ENCODE measurements around the gene RAB30. TPM values are rescaled to one million over a fixed set of nuclear protein-coding genes. Genes with fewer than 3 reads are reported as not detected.
"Not testable (repeated sequence)": the region's sequence is repeated elsewhere in the genome, so short reads cannot be mapped to it uniquely, and the experiment has no call there.

The RAB30 gene
- total and polyA plus RNA-seq, 2 donors from 2014 or later = 3.1 to 15.2 TPM

- Histone ChIP-seq H3K4me1 (ENCODE audit: control insufficient read depth in 2 of 3, insufficient read depth in 2 of 3, low read depth in 1 of 3, low read length in 3 of 3) (no peaks in the 10 kb centered on the region), H3K36me3 (ENCODE audit: control insufficient read depth in 2 of 3, insufficient read depth in 3 of 3, low read length in 3 of 3) (no peaks in the 10 kb centered on the region), H3K27ac (ENCODE audit: low read depth in 2 of 2, low read length in 2 of 2) (no peak overlapping the region), H3K4me3 (ENCODE audit: low read length in 3 of 3) (no peak overlapping the region), H3K27me3 (ENCODE audit: control insufficient read depth, insufficient read depth, low read length) (no peaks in the 10 kb centered on the region), H3K9ac (ENCODE audit: low read length in 3 of 3) (no peak overlapping the region), H3K9me3 (ENCODE audit: control insufficient read depth in 2 of 3, insufficient read depth in 1 of 3, low read length in 3 of 3) (no peaks in the 10 kb centered on the region)
- intact Hi-C loops (cut with DNase I) = no loop called here
- DNase-seq = no peak
- TF ChIP-seq CTCF (IDR thresholded peaks at IDR 0.05; ENCODE audit: borderline replicate concordance, extremely low read depth, insufficient read depth) = no peak
- FAIRE-seq = no peak
Observed at GRCh38 chr11:82975882-82976281, 95.8 kb downstream of the RAB30 start.

GRCh38 chr11:82974851-82975250 is 96.8 kb downstream of the RAB30 start:
- TF ChIP-seq CTCF (IDR thresholded peaks at IDR 0.05; ENCODE audit: borderline replicate concordance, extremely low read depth, insufficient read depth) = no peak
- intact Hi-C loops (cut with DNase I) = no loop called here
- Histone ChIP-seq H3K9me3 (ENCODE audit: control insufficient read depth in 2 of 3, insufficient read depth in 1 of 3, low read length in 3 of 3) (no peaks in the 10 kb centered on the region), H3K4me3 (ENCODE audit: low read length in 3 of 3) (no peak overlapping the region), H3K27ac (ENCODE audit: low read depth in 2 of 2, low read length in 2 of 2) (no peak overlapping the region), H3K36me3 (ENCODE audit: control insufficient read depth in 2 of 3, insufficient read depth in 3 of 3, low read length in 3 of 3) (no peaks in the 10 kb centered on the region), H3K4me1 (ENCODE audit: control insufficient read depth in 2 of 3, insufficient read depth in 2 of 3, low read depth in 1 of 3, low read length in 3 of 3) (no peaks in the 10 kb centered on the region), H3K9ac (ENCODE audit: low read length in 3 of 3) (no peak overlapping the region), H3K27me3 (ENCODE audit: control insufficient read depth, insufficient read depth, low read length) (no peaks in the 10 kb centered on the region)
- DNase-seq = no peak
- no peak for FAIRE-seq

GRCh38 chr11:82974135-82974534 is 97.6 kb downstream of the RAB30 start:
- no peak overlapping the region for H3K27ac ChIP-seq (ENCODE audit: low read depth in 2 of 2, low read length in 2 of 2)
- H3K9ac ChIP-seq (ENCODE audit: low read length in 3 of 3) = no peak overlapping the region
- FAIRE-seq (no peak), DNase-seq (no peak)
- no peaks in the 10 kb centered on the region for H3K4me1 ChIP-seq (ENCODE audit: control insufficient read depth in 2 of 3, insufficient read depth in 2 of 3, low read depth in 1 of 3, low read length in 3 of 3)
- H3K27me3 ChIP-seq (ENCODE audit: control insufficient read depth, insufficient read depth, low read length) = no peaks in the 10 kb centered on the region
- TF ChIP-seq CTCF (IDR thresholded peaks at IDR 0.05; ENCODE audit: borderline replicate concordance, extremely low read depth, insufficient read depth) = no peak
- intact Hi-C loops (cut with DNase I) = no loop called here
- no peaks in the 10 kb centered on the region for H3K9me3 ChIP-seq (ENCODE audit: control insufficient read depth in 2 of 3, insufficient read depth in 1 of 3, low read length in 3 of 3)
- no peak overlapping the region for H3K4me3 ChIP-seq (ENCODE audit: low read length in 3 of 3)
- H3K36me3 ChIP-seq (ENCODE audit: control insufficient read depth in 2 of 3, insufficient read depth in 3 of 3, low read length in 3 of 3) = no peaks in the 10 kb centered on the region

GRCh38 chr11:82972103-82972502 is 99.6 kb downstream of the RAB30 start:
- intact Hi-C loops (cut with DNase I) = no loop called here
- no peaks in the 10 kb centered on the region for H3K36me3 ChIP-seq (ENCODE audit: control insufficient read depth in 2 of 3, insufficient read depth in 3 of 3, low read length in 3 of 3)
- DNase-seq = no peak
- H3K4me1 ChIP-seq (ENCODE audit: control insufficient read depth in 2 of 3, insufficient read depth in 2 of 3, low read depth in 1 of 3, low read length in 3 of 3) = no peaks in the 10 kb centered on the region
- no peak for FAIRE-seq
- H3K4me3 ChIP-seq (ENCODE audit: low read length in 3 of 3) = no peak overlapping the region
- H3K9me3 ChIP-seq (ENCODE audit: control insufficient read depth in 2 of 3, insufficient read depth in 1 of 3, low read length in 3 of 3) = no peaks in the 10 kb centered on the region
- H3K9ac ChIP-seq (ENCODE audit: low read length in 3 of 3) = no peak overlapping the region
- no peak for TF ChIP-seq CTCF (IDR thresholded peaks at IDR 0.05; ENCODE audit: borderline replicate concordance, extremely low read depth, insufficient read depth)
- H3K27me3 ChIP-seq (ENCODE audit: control insufficient read depth, insufficient read depth, low read length) = no peaks in the 10 kb centered on the region
- no peak overlapping the region for H3K27ac ChIP-seq (ENCODE audit: low read depth in 2 of 2, low read length in 2 of 2)

DNA sequence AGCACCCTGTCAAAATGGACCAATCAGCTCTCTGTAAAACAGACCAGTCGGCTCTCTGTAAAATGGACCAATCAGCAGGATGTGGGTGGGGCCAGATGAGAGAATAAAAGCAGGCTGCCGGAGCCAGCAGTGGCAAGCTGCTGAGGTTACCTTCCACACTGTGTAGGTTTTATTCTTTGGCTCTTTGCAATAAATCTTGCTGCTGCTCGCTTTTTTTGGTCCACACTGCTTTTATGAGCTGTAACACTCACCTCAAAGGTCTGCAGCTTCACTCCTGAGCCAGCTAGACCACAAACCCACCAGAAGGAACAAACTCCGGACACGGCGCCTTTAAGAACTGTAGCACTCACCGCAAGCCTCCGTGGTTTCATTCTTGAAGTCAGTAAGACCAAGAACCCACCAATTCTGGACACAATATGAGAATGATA is 100.2 kb downstream of the RAB30 start:
- intact Hi-C loops (cut with DNase I); H3K36me3 ChIP-seq (ENCODE audit: control insufficient read depth in 2 of 3, insufficient read depth in 3 of 3, low read length in 3 of 3); H3K4me3 ChIP-seq (ENCODE audit: low read length in 3 of 3); H3K9ac ChIP-seq (ENCODE audit: low read length in 3 of 3); H3K9me3 ChIP-seq (ENCODE audit: control insufficient read depth in 2 of 3, insufficient read depth in 1 of 3, low read length in 3 of 3); FAIRE-seq; H3K4me1 ChIP-seq (ENCODE audit: control insufficient read depth in 2 of 3, insufficient read depth in 2 of 3, low read depth in 1 of 3, low read length in 3 of 3); DNase-seq; H3K27me3 ChIP-seq (ENCODE audit: control insufficient read depth, insufficient read depth, low read length); H3K27ac ChIP-seq (ENCODE audit: low read depth in 2 of 2, low read length in 2 of 2): not testable (repeated sequence)

Data from kidney (tissue), 14 donors.